ENCODE measurements around the gene RAD23A. TPM values are rescaled to one million over a fixed set of nuclear protein-coding genes. Genes with fewer than 3 reads are reported as not detected.
"Not testable (repeated sequence)": the region's sequence is repeated elsewhere in the genome, so short reads cannot be mapped to it uniquely, and the experiment has no call there.

RAD23A gene
- total RNA-seq, 6 donors from 2014 or later, result 69.1 to 115 (median 98.8) TPM

GRCh38 chr19:12952488-12953137 lies 7.0 kb downstream of the RAD23A start:
- no peak overlapping the region for H3K4me3 ChIP-seq
- H3K27ac ChIP-seq, result peak overlapping the region; percentile 43 to 68 (median 62)
- ATAC-seq (ENCODE audit: low FRiP score in 2 of 2) (no peak), DNase-seq (no peak)
- H3K4me1 ChIP-seq, result peaks cover 29 to 51% (median 42%) of the 10 kb centered on the region in 4 donors
- H3K27me3 ChIP-seq, result no peaks in the 10 kb centered on the region
- H3K36me3 ChIP-seq, result peaks cover 31 to 73% (median 67%) of the 10 kb centered on the region in 4 donors
- H3K9me3 ChIP-seq, result no peaks in the 10 kb centered on the region
- 64 to 69% methylated on average over 12 of the region's 12 CpGs for WGBS, 2 donors
- TF ChIP-seq EP300 (IDR thresholded peaks at IDR 0.05), result peak in 1 of 4 donors; percentile 23
- TF ChIP-seq CTCF (IDR thresholded peaks at IDR 0.05), result no peak

- WGBS, 2 donors, result 32 to 43% methylated on average over 10 to 11 of the region's 11 CpGs
- TF ChIP-seq CTCF (IDR thresholded peaks at IDR 0.05) (no peak), POLR2A (IDR thresholded peaks at IDR 0.05) (no peak), EP300 (IDR thresholded peaks at IDR 0.05) (no peak), POLR2AphosphoS5 (IDR thresholded peaks at IDR 0.05) (no peak)
- H3K27me3 ChIP-seq, result no peaks in the 10 kb centered on the region
- peaks cover 29 to 50% (median 42%) of the 10 kb centered on the region in 4 donors for H3K4me1 ChIP-seq
- ATAC-seq (ENCODE audit: low FRiP score in 2 of 2), result no peak
- no peak for DNase-seq
- no peak overlapping the region for H3K4me3 ChIP-seq
- H3K36me3 ChIP-seq, result peaks cover 27 to 66% (median 61%) of the 10 kb centered on the region in 4 donors
- no peaks in the 10 kb centered on the region for H3K9me3 ChIP-seq
- peak overlapping the region; percentile 43 to 68 (median 62) for H3K27ac ChIP-seq
These were observed 7.6 kb downstream of the RAD23A start for GRCh38 chr19:12953138-12953798.

GRCh38 chr19:12953799-12954611 lies 8.3 kb downstream of the RAD23A start:
- ATAC-seq (ENCODE audit: low FRiP score in 2 of 2), result no peak
- Histone ChIP-seq H3K9me3 (no peaks in the 10 kb centered on the region), H3K36me3 (peaks cover 19 to 59% (median 53%) of the 10 kb centered on the region in 4 donors), H3K4me1 (peaks cover 29 to 50% (median 42%) of the 10 kb centered on the region in 4 donors), H3K4me3 (no peak overlapping the region), H3K27ac (peak overlapping the region in 3 of 4 donors; percentile 24 to 68 (median 64)), H3K27me3 (no peaks in the 10 kb centered on the region)
- TF ChIP-seq POLR2AphosphoS5 (IDR thresholded peaks at IDR 0.05), result no peak
- no peak for TF ChIP-seq EP300 (IDR thresholded peaks at IDR 0.05)
- TF ChIP-seq POLR2A (IDR thresholded peaks at IDR 0.05), result no peak
- no peak for TF ChIP-seq CTCF (IDR thresholded peaks at IDR 0.05)
- WGBS, 2 donors, result 62 to 68% methylated on average over 10 to 12 of the region's 12 CpGs
- no peak for DNase-seq

- Histone ChIP-seq H3K4me3 (no peak overlapping the region), H3K27ac (peak overlapping the region in 2 of 4 donors; percentile 19 to 24), H3K36me3 (peaks cover 13 to 53% (median 47%) of the 10 kb centered on the region in 4 donors), H3K9me3 (no peaks in the 10 kb centered on the region), H3K4me1 (peaks cover 29 to 50% (median 42%) of the 10 kb centered on the region in 4 donors), H3K27me3 (no peaks in the 10 kb centered on the region)
- 0 to 40% methylated on average over 1 of the region's 1 CpG for WGBS, 2 donors
- TF ChIP-seq POLR2A (IDR thresholded peaks at IDR 0.05), result no peak
- TF ChIP-seq EP300 (IDR thresholded peaks at IDR 0.05), result no peak
- no peak for TF ChIP-seq POLR2AphosphoS5 (IDR thresholded peaks at IDR 0.05)
- no peak for TF ChIP-seq CTCF (IDR thresholded peaks at IDR 0.05)
- DNase-seq (no peak), ATAC-seq (ENCODE audit: low FRiP score in 2 of 2) (no peak)
These were observed 8.9 kb downstream of the RAD23A start for GRCh38 chr19:12954612-12954962.

GRCh38 chr19:12955575-12955974 lies 9.9 kb downstream of the RAD23A start:
- Histone ChIP-seq H3K4me1 (peaks cover 29 to 50% (median 42%) of the 10 kb centered on the region in 4 donors), H3K36me3 (peaks cover 5 to 43% (median 39%) of the 10 kb centered on the region in 4 donors), H3K4me3 (peak overlapping the region in 2 of 4 donors; percentile 81 to 96), H3K27ac (peak overlapping the region in 2 of 4 donors; percentile 88 to 93)
- H3K27me3 ChIP-seq; H3K9me3 ChIP-seq; DNase-seq; ATAC-seq (ENCODE audit: low FRiP score in 2 of 2): not testable (repeated sequence)
- 88% methylated on average over 9 of the region's 9 CpGs for WGBS, 2 donors
